Ishikawa (cell line): ENCODE data around the gene PIEZO1.
A peak's percentile ranks its signal among the peaks of the same experiment; 100 is the strongest.

Source experiments
- EP300 ChIP-seq: IDR thresholded peaks from 2 replicates; pipeline ENCODE4 v1.6.1; 2012; ENCODE audit warnings: borderline replicate concordance
- FOXM1 ChIP-seq: IDR thresholded peaks from 2 replicates; pipeline ENCODE4 v1.6.1; 2012; ENCODE audit warnings: low read depth, borderline replicate concordance
- MAX ChIP-seq: IDR thresholded peaks from 2 replicates; pipeline ENCODE4 v1.6.1; 2012
- RAD21 ChIP-seq: IDR thresholded peaks from 2 replicates; pipeline ENCODE4 v1.6.1; 2012; ENCODE audit warnings: low read depth
- REST ChIP-seq: IDR thresholded peaks from 2 replicates; pipeline ENCODE4 v1.6.1; 2012; ENCODE audit warnings: low read depth, mild to moderate bottlenecking
- TAF1 ChIP-seq: IDR thresholded peaks from 2 replicates; pipeline ENCODE4 v1.6.1; 2012; ENCODE audit warnings: low read depth, mild to moderate bottlenecking
- TCF12 ChIP-seq: IDR thresholded peaks from 2 replicates; pipeline ENCODE4 v1.6.1; 2012; ENCODE audit warnings: low read depth
- TEAD4 ChIP-seq: IDR thresholded peaks from 2 replicates; pipeline ENCODE4 v1.6.1; 2012
- ZBTB7A ChIP-seq: IDR thresholded peaks from 2 replicates; pipeline ENCODE4 v1.6.1; 2012; ENCODE audit warnings: low read depth

GRCh38 chr16:88686062-88686438 lies 99.0 kb downstream of the PIEZO1 start:
- TF ChIP-seq REST = no peak
- TF ChIP-seq RAD21 = no peak
- peak; percentile 11; the same call in 1 of the 2 replicates for TF ChIP-seq TCF12
- no peak for TF ChIP-seq MAX
- no peak for TF ChIP-seq EP300
- TF ChIP-seq TEAD4 = no peak
- TF ChIP-seq ZBTB7A = no peak; the same call in 1 of the 2 replicates
- TF ChIP-seq FOXM1 = no peak
- no peak for TF ChIP-seq TAF1
